Sigmoid colon (tissue), 7 donors: Measurements from ENCODE around the gene GSAP. TPM values are rescaled to one million over a fixed set of nuclear protein-coding genes. Genes with fewer than 3 reads are reported as not detected.
A peak's percentile ranks its signal among the peaks of the same experiment; 100 is the strongest.

ENCODE experiments used
- DNase-seq: peaks from one replicate; pipeline ENCODE4 v3.0.0-alpha.2; 2019
- H3K27ac ChIP-seq, 4 donors: fragments of 200-600 bp; sonication (generic); one replicate each; pipeline ENCODE4 v1.5.1; 2016 to 2019; ENCODE audit warnings: mild to moderate bottlenecking in 1 of 4
- H3K27me3 ChIP-seq, 3 donors: fragments of 200-600 bp; sonication (generic); one replicate each; pipeline ENCODE4 v1.5.1; 2019; ENCODE audit warnings: mild to moderate bottlenecking in 1 of 3
- H3K36me3 ChIP-seq, 4 donors: fragments of 200-600 bp; sonication (generic); one replicate each; pipeline ENCODE4 v1.5.1; 2016 to 2019
- H3K4me1 ChIP-seq, 4 donors: fragments of 200-600 bp; sonication (generic); one replicate each; pipeline ENCODE4 v1.5.1; 2017 to 2019
- H3K4me3 ChIP-seq, 4 donors: fragments of 200-600 bp; sonication (generic); one replicate each; pipeline ENCODE4 v1.5.1; 2017 to 2019; ENCODE audit warnings: mild to moderate bottlenecking in 2 of 4, moderate library complexity in 1 of 4
- H3K9me3 ChIP-seq, 4 donors: fragments of 200-600 bp in 3 of 4; sonication (generic) in 3 of 4; one replicate each; pipeline versions ENCODE4 v1.5.1 to v1.6.1; 2013 to 2019
- EP300 ChIP-seq, 4 donors: sonication (generic); formaldehyde crosslinking; IDR thresholded peaks; one replicate each; pipeline ENCODE4 v1.6.1; 2017; ENCODE audit warnings: antibody characterized with exemption in 4 of 4
- POLR2A ChIP-seq, 2 donors: fragments of 450-650 bp; IDR thresholded peaks; one replicate each; pipeline ENCODE4 v1.6.1; 2016; ENCODE audit warnings: antibody characterized with exemption in 2 of 2, mild to moderate bottlenecking in 2 of 2, moderate library complexity in 2 of 2
- POLR2AphosphoS5 ChIP-seq, 4 donors: sonication (generic); formaldehyde crosslinking; IDR thresholded peaks; one replicate each; pipeline ENCODE4 v1.6.1; 2017; ENCODE audit warnings: antibody characterized with exemption in 4 of 4
- WGBS, 2 donors: extraction: QIAGEN DNeasy Blood & Tissue Kit; methylation state at CpG; one replicate each; pipeline ENCODE4 v1.1.7; 2013; 5-methylcytosine and 5-hydroxymethylcytosine counted together
- intact Hi-C: fragments of 100-400 bp; cut with DNase I; formaldehyde crosslinking; loops from one replicate; pipeline ENCODE4 v1.15.1; 2023
- polyA plus RNA-seq, 3 donors: library from polyadenylated mRNA; stranded (reverse); fragments of 200-250 nt; gene quantifications; one replicate each; pipeline ENCODE4 v1.2.3, GENCODE V29; 2013
- total RNA-seq, 4 donors: library from RNA; depleted of rRNA; stranded (reverse); fragments of >200 nt; gene quantifications; one replicate each; pipeline ENCODE4 v1.1.0, GENCODE V29; 2016
- TF ChIP-seq, protein P1 (sequence below), 4 experiments: fragments of 450-650 bp in 3 of 4; fragments of 200-600 bp in 1 of 4; IDR thresholded peaks; one replicate each; pipeline ENCODE4 v1.5.1; 2016 to 2019; ENCODE audit warnings: antibody characterized with exemption in 4 of 4, mild to moderate bottlenecking in 3 of 4, moderate library complexity in 2 of 4
- donor health status: healthy with polysubstance abuse.
- donor health status: Bipolar disorder and iron deficiency.
- donor health status: healthy.

GSAP gene
- total and polyA plus RNA-seq, 7 donors = 3.6 to 30.2 (median 15.1) TPM

GRCh38 chr7:77442636-77443035 is 26.5 kb upstream of the GSAP start:
- DNase-seq = no peak
- Histone ChIP-seq H3K4me1 (no peaks in the 10 kb centered on the region), H3K4me3 (no peak overlapping the region), H3K9me3 (no peaks in the 10 kb centered on the region), H3K27me3 (no peaks in the 10 kb centered on the region), H3K36me3 (no peaks in the 10 kb centered on the region), H3K27ac (no peak overlapping the region)
- intact Hi-C loops = no loop called here
- TF ChIP-seq, protein P1, sequence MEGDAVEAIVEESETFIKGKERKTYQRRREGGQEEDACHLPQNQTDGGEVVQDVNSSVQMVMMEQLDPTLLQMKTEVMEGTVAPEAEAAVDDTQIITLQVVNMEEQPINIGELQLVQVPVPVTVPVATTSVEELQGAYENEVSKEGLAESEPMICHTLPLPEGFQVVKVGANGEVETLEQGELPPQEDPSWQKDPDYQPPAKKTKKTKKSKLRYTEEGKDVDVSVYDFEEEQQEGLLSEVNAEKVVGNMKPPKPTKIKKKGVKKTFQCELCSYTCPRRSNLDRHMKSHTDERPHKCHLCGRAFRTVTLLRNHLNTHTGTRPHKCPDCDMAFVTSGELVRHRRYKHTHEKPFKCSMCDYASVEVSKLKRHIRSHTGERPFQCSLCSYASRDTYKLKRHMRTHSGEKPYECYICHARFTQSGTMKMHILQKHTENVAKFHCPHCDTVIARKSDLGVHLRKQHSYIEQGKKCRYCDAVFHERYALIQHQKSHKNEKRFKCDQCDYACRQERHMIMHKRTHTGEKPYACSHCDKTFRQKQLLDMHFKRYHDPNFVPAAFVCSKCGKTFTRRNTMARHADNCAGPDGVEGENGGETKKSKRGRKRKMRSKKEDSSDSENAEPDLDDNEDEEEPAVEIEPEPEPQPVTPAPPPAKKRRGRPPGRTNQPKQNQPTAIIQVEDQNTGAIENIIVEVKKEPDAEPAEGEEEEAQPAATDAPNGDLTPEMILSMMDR (IDR thresholded peaks at IDR 0.05) = no peak
- TF ChIP-seq POLR2AphosphoS5 (IDR thresholded peaks at IDR 0.05) (no peak), POLR2A (IDR thresholded peaks at IDR 0.05) (no peak), EP300 (IDR thresholded peaks at IDR 0.05) (no peak)
- 85 to 87% methylated on average over 2 of the region's 2 CpGs for WGBS, 2 donors

GRCh38 chr7:77441046-77441445 is 24.9 kb upstream of the GSAP start:
- intact Hi-C loops = no loop called here
- no peak overlapping the region for H3K27ac ChIP-seq

GRCh38 chr7:77439572-77439971 is 23.4 kb upstream of the GSAP start:
- H3K27ac ChIP-seq = no peak overlapping the region
- H3K27me3 ChIP-seq = no peaks in the 10 kb centered on the region
- H3K4me3 ChIP-seq = no peak overlapping the region
- 38 to 55% methylated on average over 5 of the region's 5 CpGs for WGBS, 2 donors
- no peaks in the 10 kb centered on the region for H3K4me1 ChIP-seq
- DNase-seq = no peak
- intact Hi-C loops = no loop called here
- TF ChIP-seq POLR2AphosphoS5 (IDR thresholded peaks at IDR 0.05) = no peak
- TF ChIP-seq, protein P1 (IDR thresholded peaks at IDR 0.05) = peak in 2 of 4 experiments; percentile 3 to 16
- no peaks in the 10 kb centered on the region for H3K9me3 ChIP-seq
- H3K36me3 ChIP-seq = no peaks in the 10 kb centered on the region

More at GRCh38 chr7:77441046-77441445, 24.9 kb upstream of the GSAP start:
- Histone ChIP-seq H3K27me3 (no peaks in the 10 kb centered on the region), H3K4me1 (no peaks in the 10 kb centered on the region), H3K9me3 (no peaks in the 10 kb centered on the region), H3K36me3 (no peaks in the 10 kb centered on the region), H3K4me3 (no peak overlapping the region)
- TF ChIP-seq EP300 (IDR thresholded peaks at IDR 0.05) (no peak), POLR2AphosphoS5 (IDR thresholded peaks at IDR 0.05) (no peak), POLR2A (IDR thresholded peaks at IDR 0.05) (no peak)
- TF ChIP-seq, protein P1 (IDR thresholded peaks at IDR 0.05) = no peak
- WGBS, 2 donors = 68 to 85% methylated on average over 2 of the region's 2 CpGs
- no peak for DNase-seq

GRCh38 chr7:77438131-77438530 is 22.0 kb upstream of the GSAP start:
- H3K4me3 ChIP-seq = no peak overlapping the region
- intact Hi-C loops = no loop called here
- no peaks in the 10 kb centered on the region for H3K9me3 ChIP-seq
- TF ChIP-seq POLR2A (IDR thresholded peaks at IDR 0.05) = no peak
- no peak for TF ChIP-seq POLR2AphosphoS5 (IDR thresholded peaks at IDR 0.05)
- TF ChIP-seq EP300 (IDR thresholded peaks at IDR 0.05) = no peak
- TF ChIP-seq, protein P1 (IDR thresholded peaks at IDR 0.05) = no peak
- no peaks in the 10 kb centered on the region for H3K36me3 ChIP-seq
- 96 to 98% methylated on average over 1 of the region's 1 CpG for WGBS, 2 donors
- H3K4me1 ChIP-seq = no peaks in the 10 kb centered on the region
- no peak overlapping the region for H3K27ac ChIP-seq
- H3K27me3 ChIP-seq = no peaks in the 10 kb centered on the region
- no peak for DNase-seq

DNA sequence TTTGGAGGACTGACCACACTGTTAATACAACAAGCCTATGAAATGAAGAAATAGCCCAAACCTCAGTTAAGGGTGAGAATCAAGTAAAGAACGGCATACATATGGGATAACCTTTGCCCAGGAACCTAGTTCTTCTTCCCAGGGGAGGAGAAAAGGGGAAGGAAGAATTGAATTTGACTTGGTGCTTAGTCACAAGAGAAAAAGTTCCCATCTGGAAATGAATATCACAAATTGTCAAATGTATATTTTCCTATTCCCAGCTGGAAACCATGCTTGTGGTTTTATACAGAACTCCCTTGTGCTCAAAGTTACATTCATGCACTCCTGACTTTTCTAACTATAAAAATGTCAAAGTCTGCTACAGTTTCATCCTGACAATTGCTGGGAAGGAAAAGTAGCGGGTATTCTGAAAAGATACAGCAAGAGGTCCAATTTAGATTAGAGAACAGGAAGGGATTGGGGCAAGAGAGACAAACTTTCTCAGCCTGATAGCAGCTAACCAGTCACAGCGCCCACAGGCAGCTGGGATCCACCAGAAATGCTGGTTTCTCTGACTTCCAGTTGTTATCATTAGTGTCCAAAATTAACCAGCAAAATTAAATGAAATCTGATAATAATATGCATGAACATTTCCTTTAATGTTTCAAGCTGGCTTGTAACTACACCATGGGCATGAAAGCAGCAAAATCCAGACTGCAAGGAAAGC is 18.6 kb upstream of the GSAP start:
- Histone ChIP-seq H3K9me3 (no peaks in the 10 kb centered on the region), H3K27ac (no peak overlapping the region), H3K4me1 (no peaks in the 10 kb centered on the region), H3K36me3 (no peaks in the 10 kb centered on the region), H3K27me3 (no peaks in the 10 kb centered on the region), H3K4me3 (no peak overlapping the region)
- intact Hi-C loops = no loop called here
- DNase-seq = no peak
- WGBS, 2 donors = 79 to 91% methylated on average over 3 of the region's 3 CpGs
- TF ChIP-seq EP300 (IDR thresholded peaks at IDR 0.05) (no peak), POLR2A (IDR thresholded peaks at IDR 0.05) (no peak), POLR2AphosphoS5 (IDR thresholded peaks at IDR 0.05) (no peak)
- TF ChIP-seq, protein P1 (IDR thresholded peaks at IDR 0.05) = no peak
